K562 (cell line): Measurements from ENCODE around the gene CALM1. TPM values are rescaled to one million over a fixed set of nuclear protein-coding genes. Genes with fewer than 3 reads are reported as not detected.

Source experiments
- CEBPG ChIP-seq, 3 experiments: fragments of 200-800 bp in 1 of 3; sonication (Bioruptor generic) in 1 of 3; sonication (generic) in 1 of 3; formaldehyde crosslinking in 1 of 3; IDR thresholded peaks in 2 of 3; conservative IDR thresholded peaks in 1 of 3; 2 replicates each; pipeline versions ENCODE4 v1.6.1 to v1.8.0; 2016 to 2022; ENCODE audit warnings: missing compliant biosample characterization in 2 of 3, missing genetic modification characterization in 2 of 3, mild to moderate bottlenecking in 1 of 3, missing genetic modification reagents in 1 of 3
- CHCHD3 ChIP-seq: fragments of 250-450 bp; sonication (Bioruptor Pico); IDR thresholded peaks from 2 replicates; pipeline ENCODE4 v2.1.2; 2022; ENCODE audit warnings: mild to moderate bottlenecking
- ESRRA ChIP-seq: fragments of 450-650 bp; IDR thresholded peaks from 2 replicates; pipeline ENCODE4 v1.6.1; 2014; ENCODE audit warnings: low read depth, mild to moderate bottlenecking, moderate library complexity, borderline replicate concordance
- ETS2 ChIP-seq: IDR thresholded peaks from 2 replicates; pipeline ENCODE4 v1.6.1; 2016; ENCODE audit warnings: borderline replicate concordance, missing genetic modification characterization, mild to moderate bottlenecking, moderate library complexity, missing compliant biosample characterization; ENCODE audit not compliant: poor library complexity, severe bottlenecking
- EZH2 ChIP-seq: IDR thresholded peaks from 2 replicates; pipeline ENCODE4 v1.6.1; 2012; ENCODE audit warnings: low read depth, mild to moderate bottlenecking, inconsistent platforms, low read length, borderline replicate concordance
- MCM3 ChIP-seq: fragments of 450-650 bp; IDR thresholded peaks from 2 replicates; pipeline ENCODE4 v1.6.1; 2016
- RB1 ChIP-seq: fragments of 450-650 bp; IDR thresholded peaks from 2 replicates; pipeline ENCODE4 v1.6.1; 2017; ENCODE audit warnings: low read depth, mild to moderate bottlenecking
- TAL1 ChIP-seq: fragments of 450-650 bp; IDR thresholded peaks from 2 replicates; pipeline ENCODE4 v1.6.1; 2016; ENCODE audit warnings: mild to moderate bottlenecking
- THRAP3 ChIP-seq: fragments of 450-650 bp; IDR thresholded peaks from 2 replicates; pipeline ENCODE4 v1.6.1; 2016; ENCODE audit warnings: mild to moderate bottlenecking, inconsistent platforms, borderline replicate concordance
- YY1 ChIP-seq, 3 experiments: IDR thresholded peaks; 2 replicates each; pipeline ENCODE4 v1.6.1; 2011; ENCODE audit warnings: low read length in 2 of 3, mild to moderate bottlenecking in 2 of 3, moderate library complexity in 2 of 3, borderline replicate concordance in 1 of 3, control low read depth in 1 of 3, low read depth in 1 of 3; ENCODE audit not compliant: insufficient read depth in 3 of 3, insufficient replicate concordance in 2 of 3, control insufficient read depth in 1 of 3, insufficient read length in 1 of 3; ENCODE audit errors: extremely low read depth in 1 of 3
- ZC3H11A ChIP-seq: IDR thresholded peaks from 2 replicates; pipeline ENCODE4 v1.6.1; 2012; ENCODE audit warnings: low read depth, low read length, improper control_type of control experiment
- ZNF12 ChIP-seq: sonication (generic); formaldehyde crosslinking; IDR thresholded peaks from 2 replicates; pipeline ENCODE4 v1.4.0; 2020; ENCODE audit warnings: mild to moderate bottlenecking, missing genetic modification reagents
- polyA plus RNA-seq, 8 experiments: library from polyadenylated mRNA; depleted of rRNA in 4 of 8; stranded (reverse) in 5 of 8; unstranded in 3 of 8; fragments of >200 nt; fragmentation: Nextera tagmentation in 2 of 8; fragmentation: Illumina TruSeq in 1 of 8; extraction: Ambion mirVana in 2 of 8; extraction: Trizol in 1 of 8; gene quantifications; 2 replicates each; pipeline versions ENCODE4 v1.2.1 to v1.2.3, GENCODE V29; 2011 to 2014; ENCODE audit warnings: inconsistent platforms in 1 of 8, missing spikeins in 1 of 8
- total RNA-seq, 7 experiments: library from RNA; depleted of rRNA in 6 of 7; stranded (reverse); fragments of >200 nt in 6 of 7; fragmentation: Illumina TruSeq in 2 of 7; extraction: Trizol in 2 of 7; gene quantifications; 2 replicates each; pipeline versions ENCODE4 v1.2.1 to v1.2.3, GENCODE V29; 2011 to 2021; ENCODE audit warnings: low replicate concordance in 1 of 7
- TF ChIP-seq, protein P1 (sequence below): fragments of 450-650 bp; IDR thresholded peaks from 2 replicates; pipeline ENCODE4 v1.6.1; 2016
- TF ChIP-seq, protein P2 (sequence below): fragments of 250-450 bp; sonication (Bioruptor Pico); IDR thresholded peaks from 2 replicates; pipeline ENCODE4 v1.9.0; 2021; ENCODE audit warnings: mild to moderate bottlenecking
- TF ChIP-seq, protein P3 (sequence below): sonication (generic); formaldehyde crosslinking; IDR thresholded peaks from 2 replicates; pipeline ENCODE4 v1.8.1; 2023; ENCODE audit warnings: missing genetic modification reagents, mild to moderate bottlenecking, borderline replicate concordance
- TF ChIP-seq, protein P4 (sequence below): fragments of 450-650 bp; conservative IDR thresholded peaks from 2 replicates; pipeline ENCODE4 v1.6.1; 2016; ENCODE audit warnings: missing genetic modification characterization, low read depth, mild to moderate bottlenecking, control low read depth, missing compliant biosample characterization

CALM1 gene
- total and polyA plus RNA-seq, 9 of the 15 experiments (the other 6 are each of a cell fraction or from before 2014, with no cell fraction given) = 48.0 to 269 (median 158) TPM

DNA sequence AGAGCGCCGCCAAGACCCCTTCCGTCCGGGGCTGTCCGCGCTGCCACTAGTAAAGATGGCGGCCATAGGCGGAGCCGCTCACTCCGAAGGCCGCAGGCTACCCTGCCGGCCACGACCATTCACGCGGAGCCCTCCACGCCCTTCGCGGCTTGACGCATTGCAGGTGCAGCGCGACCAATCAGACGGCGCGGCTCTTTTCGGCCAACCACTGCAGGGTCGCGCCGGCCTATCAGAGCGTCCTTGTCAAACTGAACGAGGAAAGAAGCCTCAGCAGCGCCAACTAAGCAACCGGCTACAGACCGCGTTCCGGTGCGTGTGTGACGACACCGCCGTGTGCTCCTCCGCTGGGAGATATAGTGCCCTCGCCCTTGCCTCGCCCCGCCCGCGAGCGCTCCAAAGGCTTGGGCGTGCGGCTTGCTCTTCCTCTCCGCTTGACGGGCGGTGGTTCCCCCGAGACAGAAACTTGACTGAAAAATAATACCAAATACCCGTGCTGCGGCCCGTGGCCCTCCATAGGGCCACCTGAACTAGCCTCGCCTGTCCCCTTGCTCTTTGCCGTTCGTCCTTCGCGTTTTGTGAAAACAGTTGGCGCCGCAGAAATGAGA is 13.6 kb upstream of the CALM1 start (continued):
- TF ChIP-seq YY1 (IDR thresholded peaks at IDR 0.05; ENCODE audit: borderline replicate concordance in 1 of 3, control insufficient read depth in 1 of 3, extremely low read depth in 1 of 3, insufficient read depth in 3 of 3, insufficient read length in 1 of 3, insufficient replicate concordance in 2 of 3, low read depth in 1 of 3, low read length in 2 of 3) (peak; percentile 90 to 97 (median 96)), THRAP3 (no peak), ZC3H11A (no peak), CHCHD3 (CRISPR knock-in tag) (0 out of 2 replicates have a peak, but pooled peaks have one; percentile 50), RB1 (peak; percentile 57), CEBPG (CRISPR knock-in tag; IDR thresholded peaks at IDR 0.05) (peak; percentile 66; the same call in 1 of the 2 replicates), CEBPG (tag; conservative IDR thresholded peaks at IDR 0.05 in 1 of 2, IDR thresholded peaks at IDR 0.05 in 1 of 2) (peak in 1 of 2 experiments; percentile 71; a peak in 2 of 4 replicates), ZNF12 (CRISPR knock-in tag) (no peak), ESRRA (peak; percentile 73; the same call in 1 of the 2 replicates), TAL1 (peak; percentile 5; the same call in 1 of the 2 replicates), ETS2 (tag) (no peak), MCM3 (no peak), EZH2 (no peak)
- TF ChIP-seq, protein P1, sequence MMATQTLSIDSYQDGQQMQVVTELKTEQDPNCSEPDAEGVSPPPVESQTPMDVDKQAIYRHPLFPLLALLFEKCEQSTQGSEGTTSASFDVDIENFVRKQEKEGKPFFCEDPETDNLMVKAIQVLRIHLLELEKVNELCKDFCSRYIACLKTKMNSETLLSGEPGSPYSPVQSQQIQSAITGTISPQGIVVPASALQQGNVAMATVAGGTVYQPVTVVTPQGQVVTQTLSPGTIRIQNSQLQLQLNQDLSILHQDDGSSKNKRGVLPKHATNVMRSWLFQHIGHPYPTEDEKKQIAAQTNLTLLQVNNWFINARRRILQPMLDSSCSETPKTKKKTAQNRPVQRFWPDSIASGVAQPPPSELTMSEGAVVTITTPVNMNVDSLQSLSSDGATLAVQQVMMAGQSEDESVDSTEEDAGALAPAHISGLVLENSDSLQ = peak; percentile 37; the same call in 1 of the 2 replicates
- TF ChIP-seq, protein P2, sequence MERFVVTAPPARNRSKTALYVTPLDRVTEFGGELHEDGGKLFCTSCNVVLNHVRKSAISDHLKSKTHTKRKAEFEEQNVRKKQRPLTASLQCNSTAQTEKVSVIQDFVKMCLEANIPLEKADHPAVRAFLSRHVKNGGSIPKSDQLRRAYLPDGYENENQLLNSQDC = peak; percentile 60; the same call in 1 of the 2 replicates
- TF ChIP-seq, protein P3, sequence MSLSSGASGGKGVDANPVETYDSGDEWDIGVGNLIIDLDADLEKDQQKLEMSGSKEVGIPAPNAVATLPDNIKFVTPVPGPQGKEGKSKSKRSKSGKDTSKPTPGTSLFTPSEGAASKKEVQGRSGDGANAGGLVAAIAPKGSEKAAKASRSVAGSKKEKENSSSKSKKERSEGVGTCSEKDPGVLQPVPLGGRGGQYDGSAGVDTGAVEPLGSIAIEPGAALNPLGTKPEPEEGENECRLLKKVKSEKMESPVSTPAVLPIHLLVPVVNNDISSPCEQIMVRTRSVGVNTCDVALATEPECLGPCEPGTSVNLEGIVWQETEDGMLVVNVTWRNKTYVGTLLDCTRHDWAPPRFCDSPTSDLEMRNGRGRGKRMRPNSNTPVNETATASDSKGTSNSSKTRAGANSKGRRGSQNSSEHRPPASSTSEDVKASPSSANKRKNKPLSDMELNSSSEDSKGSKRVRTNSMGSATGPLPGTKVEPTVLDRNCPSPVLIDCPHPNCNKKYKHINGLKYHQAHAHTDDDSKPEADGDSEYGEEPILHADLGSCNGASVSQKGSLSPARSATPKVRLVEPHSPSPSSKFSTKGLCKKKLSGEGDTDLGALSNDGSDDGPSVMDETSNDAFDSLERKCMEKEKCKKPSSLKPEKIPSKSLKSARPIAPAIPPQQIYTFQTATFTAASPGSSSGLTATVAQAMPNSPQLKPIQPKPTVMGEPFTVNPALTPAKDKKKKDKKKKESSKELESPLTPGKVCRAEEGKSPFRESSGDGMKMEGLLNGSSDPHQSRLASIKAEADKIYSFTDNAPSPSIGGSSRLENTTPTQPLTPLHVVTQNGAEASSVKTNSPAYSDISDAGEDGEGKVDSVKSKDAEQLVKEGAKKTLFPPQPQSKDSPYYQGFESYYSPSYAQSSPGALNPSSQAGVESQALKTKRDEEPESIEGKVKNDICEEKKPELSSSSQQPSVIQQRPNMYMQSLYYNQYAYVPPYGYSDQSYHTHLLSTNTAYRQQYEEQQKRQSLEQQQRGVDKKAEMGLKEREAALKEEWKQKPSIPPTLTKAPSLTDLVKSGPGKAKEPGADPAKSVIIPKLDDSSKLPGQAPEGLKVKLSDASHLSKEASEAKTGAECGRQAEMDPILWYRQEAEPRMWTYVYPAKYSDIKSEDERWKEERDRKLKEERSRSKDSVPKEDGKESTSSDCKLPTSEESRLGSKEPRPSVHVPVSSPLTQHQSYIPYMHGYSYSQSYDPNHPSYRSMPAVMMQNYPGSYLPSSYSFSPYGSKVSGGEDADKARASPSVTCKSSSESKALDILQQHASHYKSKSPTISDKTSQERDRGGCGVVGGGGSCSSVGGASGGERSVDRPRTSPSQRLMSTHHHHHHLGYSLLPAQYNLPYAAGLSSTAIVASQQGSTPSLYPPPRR (CRISPR knock-in tag) = no peak
- TF ChIP-seq, protein P4, sequence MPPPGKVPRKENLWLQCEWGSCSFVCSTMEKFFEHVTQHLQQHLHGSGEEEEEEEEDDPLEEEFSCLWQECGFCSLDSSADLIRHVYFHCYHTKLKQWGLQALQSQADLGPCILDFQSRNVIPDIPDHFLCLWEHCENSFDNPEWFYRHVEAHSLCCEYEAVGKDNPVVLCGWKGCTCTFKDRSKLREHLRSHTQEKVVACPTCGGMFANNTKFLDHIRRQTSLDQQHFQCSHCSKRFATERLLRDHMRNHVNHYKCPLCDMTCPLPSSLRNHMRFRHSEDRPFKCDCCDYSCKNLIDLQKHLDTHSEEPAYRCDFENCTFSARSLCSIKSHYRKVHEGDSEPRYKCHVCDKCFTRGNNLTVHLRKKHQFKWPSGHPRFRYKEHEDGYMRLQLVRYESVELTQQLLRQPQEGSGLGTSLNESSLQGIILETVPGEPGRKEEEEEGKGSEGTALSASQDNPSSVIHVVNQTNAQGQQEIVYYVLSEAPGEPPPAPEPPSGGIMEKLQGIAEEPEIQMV (tag) = no peak
